Choroid plexus epithelial cell (primary cell): ENCODE results near the gene LDLR.

Source experiments
- DNase-seq: peaks from one replicate; pipeline ENCODE4 v3.0.0-alpha.2; 2010; ENCODE audit warnings: low read depth
- H3K4me3 ChIP-seq: 2 replicates; pipeline ENCODE4 v1.5.1; 2011; ENCODE audit warnings: low read depth, mild to moderate bottlenecking, control low read depth, low read length, moderate library complexity
- TF ChIP-seq, protein P1 (sequence below): conservative IDR thresholded peaks from 2 replicates; pipeline ENCODE4 v1.5.1; 2011; ENCODE audit warnings: low read depth, mild to moderate bottlenecking, control low read depth, inconsistent platforms, low read length, moderate library complexity

Gene LDLR

DNA sequence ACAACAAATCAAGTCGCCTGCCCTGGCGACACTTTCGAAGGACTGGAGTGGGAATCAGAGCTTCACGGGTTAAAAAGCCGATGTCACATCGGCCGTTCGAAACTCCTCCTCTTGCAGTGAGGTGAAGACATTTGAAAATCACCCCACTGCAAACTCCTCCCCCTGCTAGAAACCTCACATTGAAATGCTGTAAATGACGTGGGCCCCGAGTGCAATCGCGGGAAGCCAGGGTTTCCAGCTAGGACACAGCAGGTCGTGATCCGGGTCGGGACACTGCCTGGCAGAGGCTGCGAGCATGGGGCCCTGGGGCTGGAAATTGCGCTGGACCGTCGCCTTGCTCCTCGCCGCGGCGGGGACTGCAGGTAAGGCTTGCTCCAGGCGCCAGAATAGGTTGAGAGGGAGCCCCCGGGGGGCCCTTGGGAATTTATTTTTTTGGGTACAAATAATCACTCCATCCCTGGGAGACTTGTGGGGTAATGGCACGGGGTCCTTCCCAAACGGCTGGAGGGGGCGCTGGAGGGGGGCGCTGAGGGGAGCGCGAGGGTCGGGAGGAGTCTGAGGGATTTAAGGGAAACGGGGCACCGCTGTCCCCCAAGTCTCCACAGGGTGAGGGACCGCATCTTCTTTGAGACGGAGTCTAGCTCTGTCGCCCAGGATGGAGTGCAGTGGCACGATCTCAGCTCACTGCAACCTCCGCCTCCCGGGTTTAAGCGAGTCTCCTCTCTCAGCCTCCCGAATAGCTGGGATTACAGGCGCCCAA, at the start of gene LDLR:
Gene LDLR, plus strand, starts transcription at position 210 of the 760 bp plus-strand sequence. Its CDS starts 86 bp downstream, at position 296.
- DNase-seq, result peak; percentile 96
- TF ChIP-seq, protein P1, sequence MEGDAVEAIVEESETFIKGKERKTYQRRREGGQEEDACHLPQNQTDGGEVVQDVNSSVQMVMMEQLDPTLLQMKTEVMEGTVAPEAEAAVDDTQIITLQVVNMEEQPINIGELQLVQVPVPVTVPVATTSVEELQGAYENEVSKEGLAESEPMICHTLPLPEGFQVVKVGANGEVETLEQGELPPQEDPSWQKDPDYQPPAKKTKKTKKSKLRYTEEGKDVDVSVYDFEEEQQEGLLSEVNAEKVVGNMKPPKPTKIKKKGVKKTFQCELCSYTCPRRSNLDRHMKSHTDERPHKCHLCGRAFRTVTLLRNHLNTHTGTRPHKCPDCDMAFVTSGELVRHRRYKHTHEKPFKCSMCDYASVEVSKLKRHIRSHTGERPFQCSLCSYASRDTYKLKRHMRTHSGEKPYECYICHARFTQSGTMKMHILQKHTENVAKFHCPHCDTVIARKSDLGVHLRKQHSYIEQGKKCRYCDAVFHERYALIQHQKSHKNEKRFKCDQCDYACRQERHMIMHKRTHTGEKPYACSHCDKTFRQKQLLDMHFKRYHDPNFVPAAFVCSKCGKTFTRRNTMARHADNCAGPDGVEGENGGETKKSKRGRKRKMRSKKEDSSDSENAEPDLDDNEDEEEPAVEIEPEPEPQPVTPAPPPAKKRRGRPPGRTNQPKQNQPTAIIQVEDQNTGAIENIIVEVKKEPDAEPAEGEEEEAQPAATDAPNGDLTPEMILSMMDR, result no peak
- H3K4me3 ChIP-seq, result peak within 1 kb of the TSS; percentile 93

DNA sequence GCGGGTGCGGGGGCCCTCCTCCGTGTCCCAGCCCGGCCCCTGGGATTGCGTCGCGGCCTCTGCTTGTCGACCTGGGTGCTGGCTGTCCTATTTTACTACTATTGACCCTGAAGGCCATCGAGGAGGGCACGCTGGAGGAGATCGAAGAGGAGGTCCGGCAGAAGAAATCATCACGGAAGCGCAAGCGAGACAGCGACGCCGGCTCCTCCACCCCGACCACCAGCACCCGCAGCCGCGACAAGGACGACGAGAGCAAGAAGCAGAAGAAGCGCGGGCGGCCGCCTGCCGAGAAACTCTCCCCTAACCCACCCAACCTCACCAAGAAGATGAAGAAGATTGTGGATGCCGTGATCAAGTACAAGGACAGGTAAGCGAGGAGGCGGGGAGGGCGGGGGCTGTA, 48.1 kb upstream of the LDLR start:
- TF ChIP-seq, protein P1, result no peak
- DNase-seq, result no peak
- no peak overlapping the region for H3K4me3 ChIP-seq

DNA sequence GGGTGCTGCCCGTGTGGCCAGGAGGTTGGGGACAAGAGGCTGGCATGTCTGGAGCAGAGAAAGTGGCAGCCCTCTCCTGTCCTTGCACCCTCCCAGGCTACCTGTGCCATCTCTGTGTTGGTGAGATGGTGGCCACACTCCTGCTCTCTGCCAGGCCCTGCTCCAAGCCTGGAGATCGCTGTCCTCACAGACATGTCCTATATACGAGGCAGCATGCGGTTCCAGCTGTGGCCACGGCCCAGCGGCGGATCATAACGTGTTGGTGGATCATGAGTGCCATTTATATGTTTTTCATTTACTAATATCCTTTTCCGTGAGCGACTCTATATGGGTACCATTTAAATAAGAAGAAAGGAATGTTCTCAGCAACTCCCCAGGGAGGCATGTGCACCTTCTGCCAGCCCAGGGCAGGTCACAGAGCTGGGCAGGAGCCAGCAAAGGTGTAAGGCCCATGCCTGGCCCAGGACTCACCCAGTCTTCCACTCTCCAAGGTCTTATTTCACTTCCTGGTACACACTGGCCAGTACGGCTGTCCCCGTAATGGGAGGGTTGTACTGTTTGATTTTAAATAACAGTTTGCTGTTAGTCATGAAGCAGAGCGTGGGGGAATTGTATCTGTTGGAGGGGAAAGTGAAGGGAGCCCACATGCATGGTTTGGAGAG, 47.2 kb upstream of the LDLR start:
- DNase-seq, result no peak
- no peak overlapping the region for H3K4me3 ChIP-seq
- TF ChIP-seq, protein P1, result no peak

DNA sequence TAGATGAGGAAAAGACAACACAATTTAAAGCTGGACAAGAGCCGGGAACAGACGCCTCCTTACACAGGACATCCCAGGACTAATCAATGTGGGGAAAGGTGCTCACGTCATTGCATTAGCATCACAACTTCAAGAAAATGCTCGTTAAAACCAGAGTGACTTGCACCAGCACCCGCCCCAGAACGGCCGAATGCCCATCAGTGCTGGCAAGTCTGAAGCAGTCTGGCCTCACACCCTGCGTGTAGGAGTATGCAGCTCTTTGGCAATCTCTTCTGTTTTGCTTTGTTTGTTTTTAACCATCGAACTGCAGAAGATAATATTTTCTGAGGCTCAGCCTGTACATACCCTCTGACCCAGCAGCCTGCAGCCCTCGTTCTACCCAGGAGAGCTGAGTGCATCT, 44.8 kb upstream of the LDLR start:
- H3K4me3 ChIP-seq, result no peak overlapping the region
- DNase-seq, result no peak
- TF ChIP-seq, protein P1, result no peak

DNA sequence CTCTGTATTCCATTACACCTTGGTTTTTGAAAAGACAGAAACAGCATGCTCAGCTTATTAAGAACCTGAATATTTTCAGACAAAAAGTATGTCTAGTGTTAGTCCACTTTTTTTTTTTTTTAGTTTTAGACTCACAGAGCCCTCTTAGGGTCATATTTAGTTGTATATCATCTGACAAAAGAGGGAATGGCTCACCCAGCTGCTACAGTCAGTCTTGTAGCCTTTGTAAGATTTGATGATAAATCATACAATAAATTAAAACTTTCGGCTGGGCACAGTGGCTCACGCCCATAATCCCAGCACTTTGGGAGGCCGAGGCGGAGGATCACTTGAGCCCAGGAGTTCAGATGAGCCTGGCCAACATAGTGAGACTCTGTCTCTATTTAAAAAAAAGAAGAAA, 43.7 kb upstream of the LDLR start:
- H3K4me3 ChIP-seq, result no peak overlapping the region
- DNase-seq, result no peak
- TF ChIP-seq, protein P1, result no peak

DNA sequence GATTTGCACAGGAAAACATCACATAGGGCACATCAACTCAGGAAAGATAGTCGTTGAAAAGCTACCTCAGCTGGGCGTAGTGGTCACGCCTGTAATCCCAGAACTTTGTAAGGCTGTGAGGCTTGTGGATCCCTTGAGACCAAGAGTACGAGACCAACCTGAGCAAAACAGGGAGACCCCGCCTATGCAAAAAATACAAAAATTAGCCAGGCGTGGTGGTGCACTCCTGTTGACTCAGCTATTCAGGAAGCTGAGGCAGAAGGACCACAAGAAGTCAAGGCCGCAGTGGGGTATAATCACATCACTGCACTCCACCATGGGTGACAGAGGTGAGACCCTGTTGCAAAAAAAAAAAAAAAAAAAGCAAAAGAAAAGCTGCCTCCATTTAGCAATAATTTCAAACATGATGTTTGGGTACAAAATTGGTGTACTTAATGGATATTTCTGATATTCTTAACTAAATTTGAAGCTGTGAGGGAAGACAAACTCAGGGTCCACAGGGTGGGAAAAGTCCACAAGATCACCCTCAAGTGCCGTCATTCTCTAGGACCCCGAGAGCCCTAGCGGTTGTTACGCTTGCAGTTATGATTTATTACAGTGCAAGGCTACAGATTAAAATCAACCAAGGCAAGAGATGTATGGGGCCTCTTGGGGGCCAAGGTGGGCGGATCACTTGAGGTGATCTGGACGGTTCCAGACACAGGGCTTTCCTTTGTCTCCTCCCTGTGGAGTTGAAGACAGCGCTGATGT, 42.5 kb upstream of the LDLR start:
- no peak for DNase-seq
- TF ChIP-seq, protein P1, result no peak
- no peak overlapping the region for H3K4me3 ChIP-seq
